CD4-positive, alpha-beta T cell (primary cell): ENCODE results near the gene MAP3K5. TPM values are rescaled to one million over a fixed set of nuclear protein-coding genes. Genes with fewer than 3 reads are reported as not detected.

Source experiments
- ATAC-seq: fragments of 200-7000 bp; cut with Tn5 transposase; one replicate; pipeline ENCODE4 v1.10.0; 2022; ENCODE audit warnings: mild to moderate bottlenecking; ENCODE audit not compliant: poor library complexity
- CTCF ChIA-PET: fragments of 350-600 bp; sonication (Branson Sonifier 250); formaldehyde crosslinking; loops from one replicate; lab custom pipeline; 2021; ENCODE audit warnings: antibody characterized with exemption, inconsistent platforms; lab: Charles Lee
- POLR2A ChIA-PET: fragments of 350-600 bp; sonication (Branson Sonifier 250); formaldehyde crosslinking; loops from one replicate; lab custom pipeline; 2021; ENCODE audit warnings: antibody characterized with exemption, inconsistent platforms; lab: Charles Lee
- DNase-seq, 14 experiments: peaks; one replicate each; pipeline ENCODE4 v3.0.0-alpha.2; 2013 to 2020; ENCODE audit warnings: mixed read lengths in 2 of 14
- H3K27ac ChIP-seq, 2 donors: one replicate each; pipeline versions ENCODE4 v1.5.1 to v1.7.0; 2013; ENCODE audit warnings: low read length in 2 of 2, low read depth in 1 of 2, mild to moderate bottlenecking in 1 of 2
- H3K27me3 ChIP-seq, 2 experiments: 1 replicate in 1 of 2; 2 replicates in 1 of 2; pipeline versions ENCODE4 v1.6.1 to v1.7.0; 2013; ENCODE audit warnings: low read length in 2 of 2, control low read depth in 1 of 2, mild to moderate bottlenecking in 1 of 2, moderate library complexity in 1 of 2; ENCODE audit not compliant: insufficient read depth in 2 of 2, control insufficient read depth in 1 of 2
- H3K36me3 ChIP-seq: one replicate; pipeline ENCODE4 v1.6.1; 2013; ENCODE audit warnings: low read length, control low read depth; ENCODE audit not compliant: insufficient read depth
- H3K4me1 ChIP-seq: one replicate; pipeline ENCODE4 v1.6.1; 2013; ENCODE audit warnings: low read length, control low read depth; ENCODE audit not compliant: insufficient read depth
- H3K4me3 ChIP-seq: one replicate; pipeline ENCODE4 v1.5.1; 2013; ENCODE audit warnings: mild to moderate bottlenecking, low read length, moderate library complexity
- H3K9me3 ChIP-seq, 2 experiments: 1 replicate in 1 of 2; 2 replicates in 1 of 2; pipeline versions ENCODE4 v1.6.1 to v1.7.0; 2013; ENCODE audit warnings: low read length in 2 of 2, mild to moderate bottlenecking in 2 of 2, control low read depth in 1 of 2, moderate library complexity in 1 of 2; ENCODE audit not compliant: control insufficient read depth in 1 of 2, insufficient read depth in 1 of 2
- H3K27ac Mint-ChIP-seq: one replicate; pipeline ENCODE4 v1.8.0; 2020; ENCODE audit warnings: mixed read lengths
- H3K27me3 Mint-ChIP-seq: one replicate; pipeline ENCODE4 v1.8.0; 2021; ENCODE audit warnings: mixed read lengths
- H3K36me3 Mint-ChIP-seq: one replicate; pipeline ENCODE4 v1.8.0; 2021; ENCODE audit warnings: low read depth, mixed read lengths
- H3K4me1 Mint-ChIP-seq: one replicate; pipeline ENCODE4 v1.8.0; 2021; ENCODE audit warnings: low read depth, mixed read lengths
- H3K4me3 Mint-ChIP-seq: one replicate; pipeline ENCODE4 v1.8.0; 2020; ENCODE audit warnings: mild to moderate bottlenecking, mixed read lengths
- H3K9me3 Mint-ChIP-seq: one replicate; pipeline ENCODE4 v1.8.0; 2020; ENCODE audit warnings: mixed read lengths
- CTCF ChIP-seq: fragments of 200-600 bp; IDR thresholded peaks from one replicate; pipeline ENCODE4 v1.8.0; 2022; ENCODE audit warnings: antibody characterized with exemption, mild to moderate bottlenecking
- intact Hi-C, 2 experiments: fragments of 100-400 bp; cut with DNase I in 1 of 2; cut with micrococcal nuclease in 1 of 2; formaldehyde crosslinking; loops; one replicate each; pipeline versions ENCODE4 v1.15.1 to v1.9.0; 2023 to 2025; cut with DNase I, micrococcal nuclease
- total RNA-seq, 174 experiments: library from RNA in 2 of 174; stranded (reverse) in 2 of 174; gene quantifications; one replicate each; pipeline ENCODE4 v1.2.3 and lab custom pipeline; 2021 to 2026

The MAP3K5 gene
- total RNA-seq, 2 experiments from 2014 or later: 12.9 to 14.1 TPM

- Histone ChIP-seq H3K4me1 (peaks cover 78% of the 10 kb centered on the region), H3K27me3 (no peaks in the 10 kb centered on the region), H3K27ac (peak overlapping the region in 1 of 2 donors; percentile 77), H3K36me3 (no peaks in the 10 kb centered on the region), H3K9me3 (no peaks in the 10 kb centered on the region), H3K4me3 (no peak overlapping the region)
- no peaks in the 10 kb centered on the region for H3K27me3 Mint-ChIP-seq
- peak overlapping the region; percentile 74 for H3K27ac Mint-ChIP-seq
- no peak for DNase-seq
- CTCF ChIA-PET: interaction anchor here (1.1 to 4.2 kb wide), 3 partner anchors 35 to 40 kb away, joined by 3 to 28 read pairs (median 3); partner anchors contain the start of gene MAP3K5
- H3K4me3 Mint-ChIP-seq: no peak overlapping the region
- POLR2A ChIA-PET: interaction anchor here (1.0 to 8.5 kb wide), 3 partner anchors 11 to 36 kb away, joined by 3 to 110 read pairs (median 32); partner anchors contain the start of gene MAP3K5
- no peak for TF ChIP-seq CTCF
- no peaks in the 10 kb centered on the region for H3K36me3 Mint-ChIP-seq
- peaks cover 86% of the 10 kb centered on the region for H3K4me1 Mint-ChIP-seq
- no peaks in the 10 kb centered on the region for H3K9me3 Mint-ChIP-seq
- no peak for ATAC-seq
- intact Hi-C loops: no loop called here
These were observed 39.7 kb downstream of the MAP3K5 start for GRCh38 chr6:136752554-136752953.

- Mint-ChIP-seq H3K36me3 (no peaks in the 10 kb centered on the region), H3K27ac (peak overlapping the region; percentile 74), H3K27me3 (no peaks in the 10 kb centered on the region), H3K4me3 (peak overlapping the region; percentile 53), H3K9me3 (no peaks in the 10 kb centered on the region), H3K4me1 (peaks cover 88% of the 10 kb centered on the region)
- CTCF ChIA-PET: interaction anchor here (4.2 kb wide), 1 partner anchor 40 kb away, joined by 28 read pairs; the partner anchor contains the start of gene MAP3K5
- ATAC-seq (no peak), DNase-seq (no peak)
- peaks cover 75% of the 10 kb centered on the region for H3K4me1 ChIP-seq
- peak overlapping the region; percentile 27 for H3K4me3 ChIP-seq
- POLR2A ChIA-PET: interaction anchor here (1.0 to 8.5 kb wide), 3 partner anchors 11 to 37 kb away, joined by 3 to 110 read pairs (median 32); partner anchors contain the start of gene MAP3K5
- H3K27me3 ChIP-seq: no peaks in the 10 kb centered on the region
- peak overlapping the region; percentile 32 to 77 for H3K27ac ChIP-seq
- no peak for TF ChIP-seq CTCF
- no peaks in the 10 kb centered on the region for H3K36me3 ChIP-seq
- no peaks in the 10 kb centered on the region for H3K9me3 ChIP-seq
- intact Hi-C loops: no loop called here
These were observed 40.3 kb downstream of the MAP3K5 start for GRCh38 chr6:136751991-136752390.

- no peaks in the 10 kb centered on the region for H3K9me3 Mint-ChIP-seq
- peak; percentile 53 for ATAC-seq
- H3K4me3 Mint-ChIP-seq: peak overlapping the region; percentile 53
- no peaks in the 10 kb centered on the region for H3K36me3 Mint-ChIP-seq
- peak overlapping the region; percentile 74 for H3K27ac Mint-ChIP-seq
- H3K4me1 Mint-ChIP-seq: peaks cover 84% of the 10 kb centered on the region
- Histone ChIP-seq H3K27me3 (no peaks in the 10 kb centered on the region), H3K4me3 (peak overlapping the region; percentile 27), H3K4me1 (peaks cover 71% of the 10 kb centered on the region), H3K9me3 (no peaks in the 10 kb centered on the region), H3K36me3 (no peaks in the 10 kb centered on the region), H3K27ac (peak overlapping the region; percentile 32 to 77)
- intact Hi-C loops: no loop called here
- CTCF ChIA-PET: interaction anchor here (1.1 to 4.2 kb wide), 2 partner anchors 41 kb away, joined by 5 to 28 read pairs; partner anchors contain the start of gene MAP3K5
- no peak for TF ChIP-seq CTCF
- no peaks in the 10 kb centered on the region for H3K27me3 Mint-ChIP-seq
- peak in 5 of 14 experiments; percentile 41 to 85 (median 68) for DNase-seq
- POLR2A ChIA-PET: interaction anchor here (1.0 to 8.5 kb wide), 3 partner anchors 11 to 37 kb away, joined by 3 to 110 read pairs (median 32); partner anchors contain the start of gene MAP3K5
These were observed 40.7 kb downstream of the MAP3K5 start for GRCh38 chr6:136751522-136751956.
